H54 (cell line): Measurements from ENCODE around the gene NBPF4.
A peak's percentile ranks its signal among the peaks of the same experiment; 100 is the strongest.
"Not testable (repeated sequence)": the region's sequence is repeated elsewhere in the genome, so short reads cannot be mapped to it uniquely, and the experiment has no call there.

ENCODE experiments used
- DNase-seq: peaks from one replicate; pipeline ENCODE4 v3.0.0; 2011; ENCODE audit warnings: low spot score, mixed read lengths; ENCODE audit not compliant: insufficient read length
- FAIRE-seq: peaks from 3 replicates; lab custom pipeline; 2011; peaks lifted over from hg19 to GRCh38; lab: Jason Lieb, UNC
- POLR2A ChIP-seq: IDR thresholded peaks from 2 replicates; pipeline ENCODE4 v1.6.1; 2011; ENCODE audit warnings: low read depth, mild to moderate bottlenecking, low read length

Gene NBPF4

GRCh38 chr1:108214641-108215465 lies 29.0 kb downstream of the NBPF4 start:
- FAIRE-seq, result peak; percentile 96
- DNase-seq, result not testable (repeated sequence)

GRCh38 chr1:108211014-108211413 lies 32.9 kb downstream of the NBPF4 start:
- TF ChIP-seq POLR2A, result no peak
- FAIRE-seq (no peak), DNase-seq (no peak)

GRCh38 chr1:108209456-108210108 lies 34.3 kb downstream of the NBPF4 start:
- DNase-seq, result no peak
- FAIRE-seq, result no peak
- no peak for TF ChIP-seq POLR2A

GRCh38 chr1:108208724-108209446 lies 35.0 kb downstream of the NBPF4 start:
- TF ChIP-seq POLR2A, result no peak
- DNase-seq (no peak), FAIRE-seq (no peak)

- not testable (repeated sequence) for FAIRE-seq, DNase-seq
Measured at GRCh38 chr1:108203582-108203981, 40.3 kb downstream of the NBPF4 start.

- DNase-seq, result no peak
- no peak for TF ChIP-seq POLR2A
- no peak for FAIRE-seq
Measured at GRCh38 chr1:108201687-108202086, 42.2 kb downstream of the NBPF4 start.

GRCh38 chr1:108200687-108201051 lies 43.2 kb downstream of the NBPF4 start:
- FAIRE-seq (peak; percentile 33), DNase-seq (peak; percentile 48)
- TF ChIP-seq POLR2A, result no peak

GRCh38 chr1:108199781-108200686 lies 43.8 kb downstream of the NBPF4 start, which contains the start of gene SLC25A24:
Gene SLC25A24 (minus strand): TSS chr1:108200343. CDS start chr1:108200138, 205 bp downstream.
- FAIRE-seq, result peak; percentile 76
- DNase-seq, result peak; percentile 90

GRCh38 chr1:108199201-108199691 lies 44.6 kb downstream of the NBPF4 start:
- FAIRE-seq, result peak; percentile 84

More at GRCh38 chr1:108199781-108200686, 43.8 kb downstream of the NBPF4 start, which contains the start of gene SLC25A24:
- peak; percentile 52 for TF ChIP-seq POLR2A

GRCh38 chr1:108194051-108194450 lies 49.8 kb downstream of the NBPF4 start:
- FAIRE-seq, result no peak
- no peak for TF ChIP-seq POLR2A
- DNase-seq, result no peak

More at GRCh38 chr1:108199201-108199691, 44.6 kb downstream of the NBPF4 start:
- TF ChIP-seq POLR2A, result no peak
- DNase-seq, result peak; percentile 12

GRCh38 chr1:108193333-108193732 lies 50.5 kb downstream of the NBPF4 start:
- DNase-seq, result no peak
- FAIRE-seq, result no peak
- TF ChIP-seq POLR2A, result no peak

GRCh38 chr1:108192581-108192980 lies 51.3 kb downstream of the NBPF4 start:
- no peak for TF ChIP-seq POLR2A
- DNase-seq, result no peak
- no peak for FAIRE-seq
